Sciatic nerve (tissue), 2 donors: Measurements from ENCODE around the gene CCSER2. TPM values are rescaled to one million over a fixed set of nuclear protein-coding genes. Genes with fewer than 3 reads are reported as not detected.
"Not testable (repeated sequence)": the region's sequence is repeated elsewhere in the genome, so short reads cannot be mapped to it uniquely, and the experiment has no call there.

Source experiments
- ATAC-seq: fragments of 200-7000 bp; cut with Tn5 transposase; one replicate; pipeline ENCODE4 v1.9.1; 2020; ENCODE audit warnings: mild to moderate bottlenecking, moderate library complexity
- DNase-seq: peaks from one replicate; pipeline ENCODE4 v3.0.0-alpha.2; 2020; ENCODE audit warnings: low spot score
- intact Hi-C: fragments of 100-400 bp; cut with DNase I; formaldehyde crosslinking; loops from one replicate; pipeline ENCODE4 v1.14.2; 2022
- total RNA-seq: library from RNA; stranded (reverse); fragmentation: NEBNext Ultra II Directional; extraction: Animal tissue kit (Norgen Biotek cat#: 25700); gene quantifications from one replicate; pipeline ENCODE4 v1.2.1, GENCODE V29; 2021
- donor health status: DM: no; HTN: no; CAD: no.
- donor health status: DM: no; HTN: no; CAD: no.

CCSER2 gene
- total RNA-seq, 1 donor from 2014 or later: 136 TPM

- ATAC-seq: no peak
- intact Hi-C loops: no loop called here
- DNase-seq: no peak
These were observed 17.9 kb upstream of the CCSER2 start for GRCh38 chr10:84310470-84310869.

DNA sequence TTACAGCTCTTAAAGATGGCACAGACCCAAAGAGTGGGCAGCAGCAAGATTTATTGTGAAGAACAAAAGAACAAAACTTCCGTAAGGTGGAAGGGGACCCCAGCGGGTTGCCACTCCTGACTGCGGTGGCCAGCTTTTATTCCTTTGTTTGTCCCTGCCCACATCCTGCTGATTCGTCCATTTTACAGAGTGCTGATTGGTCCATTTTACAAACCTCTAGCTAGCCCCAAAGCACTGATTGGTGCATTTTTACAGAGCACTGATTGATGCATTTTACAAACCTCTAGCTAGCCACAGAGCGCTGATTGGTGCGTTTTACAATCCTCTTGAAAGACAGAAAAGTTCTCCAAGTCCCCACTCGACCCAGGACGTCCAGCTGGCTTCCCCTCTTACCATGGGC is 16.8 kb upstream of the CCSER2 start:
- ATAC-seq: no peak
- no peak for DNase-seq

GRCh38 chr10:84312816-84313215 is 15.6 kb upstream of the CCSER2 start:
- no peak for DNase-seq
- intact Hi-C loops: no loop called here
- no peak for ATAC-seq

More for the DNA sequence above, 16.8 kb upstream of the CCSER2 start:
- intact Hi-C loops: no loop called here

- DNase-seq: no peak
- no peak for ATAC-seq
- intact Hi-C loops: no loop called here
These were observed 14.1 kb upstream of the CCSER2 start for GRCh38 chr10:84314275-84314674.

- no peak for ATAC-seq
These were observed 11.2 kb upstream of the CCSER2 start for GRCh38 chr10:84317174-84317573.

GRCh38 chr10:84321902-84322301 is 6.5 kb upstream of the CCSER2 start:
- intact Hi-C loops: no loop called here
- DNase-seq (no peak), ATAC-seq (no peak)

More at GRCh38 chr10:84317174-84317573, 11.2 kb upstream of the CCSER2 start:
- no peak for DNase-seq
- intact Hi-C loops: no loop called here

DNA sequence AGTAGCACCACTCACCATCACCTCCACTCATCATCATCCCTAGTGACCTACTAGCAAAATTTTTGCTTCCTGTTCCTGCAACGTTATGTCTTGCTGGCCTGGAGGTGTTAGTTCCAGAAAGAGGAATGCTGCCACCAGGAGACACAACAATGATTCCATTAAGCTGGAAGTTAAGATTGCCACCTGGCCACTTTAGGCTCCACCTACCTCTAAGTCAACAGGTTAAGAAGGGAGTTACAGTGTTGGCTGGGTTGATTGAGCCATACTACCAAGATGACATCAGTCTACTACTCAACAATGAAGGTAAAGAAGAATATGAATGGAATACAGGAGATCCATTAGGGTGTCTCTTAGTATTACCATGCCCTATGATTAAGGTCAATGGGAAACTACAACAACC is 4.8 kb upstream of the CCSER2 start:
- intact Hi-C loops, DNase-seq, ATAC-seq: not testable (repeated sequence)

DNA sequence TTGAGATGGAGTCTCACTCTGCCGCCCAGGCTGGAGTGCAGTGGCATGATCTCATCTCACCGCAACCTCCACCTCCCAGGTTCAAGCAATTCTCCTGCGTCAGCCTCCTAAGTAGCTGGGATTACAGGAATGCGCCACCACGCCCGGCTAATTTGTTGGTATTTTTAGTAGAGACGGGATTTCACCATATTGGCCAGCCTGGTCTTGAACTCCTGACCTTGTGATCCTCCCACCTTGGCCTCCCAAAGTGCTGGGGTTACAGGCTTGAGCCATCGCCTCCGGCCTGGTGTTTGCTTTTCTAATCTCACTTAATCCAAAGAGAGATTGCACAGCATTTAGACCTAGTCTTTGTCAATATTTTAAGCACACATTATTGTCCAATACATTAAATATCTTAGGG is 1.4 kb upstream of the CCSER2 start:
- DNase-seq, intact Hi-C loops, ATAC-seq: not testable (repeated sequence)

GRCh38 chr10:84329196-84329611 is 815 bp downstream of the CCSER2 start:
- intact Hi-C loops: no loop called here
- ATAC-seq: no peak

DNA sequence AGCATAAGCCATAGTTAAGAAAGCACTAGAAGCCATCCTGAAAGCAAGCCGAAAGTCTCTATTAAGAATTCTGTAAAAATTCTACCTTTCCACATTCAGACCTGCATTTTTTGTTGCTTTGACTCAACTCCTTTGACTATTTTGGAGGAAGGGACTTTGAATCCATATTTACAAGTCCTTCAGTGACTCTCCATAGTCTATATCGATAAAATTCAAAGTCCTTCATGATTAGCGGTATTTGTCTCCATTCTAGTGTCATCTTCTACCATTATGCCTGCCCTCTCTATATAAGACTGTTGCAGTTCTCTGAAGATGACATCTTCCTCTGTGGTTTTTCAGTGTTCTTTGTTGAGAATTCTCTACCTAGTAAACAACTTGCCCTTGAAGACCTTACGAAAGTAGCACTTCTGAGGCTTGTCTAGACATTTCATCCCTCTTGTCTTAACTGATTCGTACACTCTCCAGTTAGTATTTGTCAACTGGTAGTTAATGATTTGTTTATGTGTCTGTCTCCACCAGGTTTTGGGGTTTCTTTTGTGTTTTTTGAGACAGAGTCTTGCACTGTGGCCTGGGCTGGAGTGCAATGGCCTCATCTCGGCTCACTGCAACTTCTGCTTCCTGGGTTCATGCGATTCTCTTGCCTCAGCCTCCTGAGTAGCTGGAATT is 1.7 kb downstream of the CCSER2 start:
- intact Hi-C loops: no loop called here
- DNase-seq: no peak
- ATAC-seq: no peak

More at GRCh38 chr10:84329196-84329611, 815 bp downstream of the CCSER2 start:
- DNase-seq: no peak

- DNase-seq (no peak), ATAC-seq (no peak)
- intact Hi-C loops: no loop called here
These were observed 2.7 kb downstream of the CCSER2 start for GRCh38 chr10:84331091-84331490.

DNA sequence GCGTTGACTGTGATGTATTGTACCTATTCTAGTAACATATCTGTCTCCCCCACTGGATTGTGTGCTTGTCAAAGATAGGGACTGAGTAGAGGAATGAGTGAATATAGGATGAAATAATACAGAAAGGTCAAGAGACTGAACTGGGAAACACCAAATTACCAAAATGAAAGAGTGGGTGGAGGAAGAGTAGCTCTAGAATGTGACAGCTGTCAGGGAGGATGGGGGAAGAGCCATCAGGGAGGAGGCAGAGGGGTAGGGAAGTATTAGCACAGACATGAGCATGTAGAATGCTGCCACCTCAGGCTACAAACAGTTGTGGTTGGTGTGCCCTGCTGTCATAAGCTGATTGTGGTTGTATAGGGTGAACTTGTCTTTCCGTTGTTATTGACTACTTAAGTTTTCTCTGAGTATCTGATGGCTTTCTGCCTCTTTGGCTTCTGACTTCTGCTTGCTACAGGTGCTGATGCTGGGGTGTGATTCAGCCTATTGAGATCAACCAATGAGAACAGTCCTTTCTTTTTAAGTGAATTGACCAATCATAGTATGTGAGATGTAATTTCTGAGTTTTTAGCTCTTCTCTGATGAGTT is 5.6 kb downstream of the CCSER2 start:
- ATAC-seq (no peak), DNase-seq (no peak)
- intact Hi-C loops: no loop called here

GRCh38 chr10:84334811-84335210 is 6.4 kb downstream of the CCSER2 start:
- ATAC-seq: no peak
- no peak for DNase-seq
- intact Hi-C loops: no loop called here

- intact Hi-C loops: no loop called here
- DNase-seq (no peak), ATAC-seq (no peak)
These were observed 7.1 kb downstream of the CCSER2 start for GRCh38 chr10:84335516-84335915.

DNA sequence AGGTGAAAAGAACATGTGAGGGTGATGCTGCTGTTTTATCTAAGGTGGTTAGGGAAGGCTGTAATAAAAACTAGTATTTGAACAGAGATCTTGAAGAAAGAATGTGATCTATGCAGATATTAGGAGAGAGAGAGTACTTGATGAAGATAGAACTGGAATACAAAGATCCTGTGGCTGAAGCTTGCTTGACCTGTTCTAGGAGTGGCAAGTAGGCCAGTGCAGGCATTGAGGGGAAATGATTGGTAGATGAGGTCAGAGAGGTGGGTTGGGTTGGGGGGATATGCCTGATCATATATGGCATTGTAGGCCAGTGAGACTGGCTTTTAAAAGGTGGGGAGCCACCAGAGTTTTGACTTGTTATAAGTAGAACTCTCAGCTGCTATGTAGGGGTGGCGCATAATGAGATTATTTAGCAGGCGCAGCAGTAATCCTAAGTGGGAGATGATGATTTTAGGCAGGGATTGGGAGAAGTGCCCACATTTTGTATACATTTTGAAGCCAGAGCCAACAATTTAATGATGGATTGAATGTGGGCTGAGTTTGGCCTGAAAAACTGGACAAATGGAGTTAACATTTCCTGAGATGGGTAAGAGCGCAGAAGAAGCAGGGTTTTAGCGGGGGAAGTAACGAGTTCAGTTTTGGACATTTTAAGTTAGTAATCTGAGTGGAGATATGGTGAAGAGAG is 8.2 kb downstream of the CCSER2 start:
- intact Hi-C loops: no loop called here
- ATAC-seq (no peak), DNase-seq (no peak)

- ATAC-seq: peak; percentile 57
- intact Hi-C loops: no loop called here
- no peak for DNase-seq
These were observed 8.8 kb downstream of the CCSER2 start for GRCh38 chr10:84337199-84337598.

DNA sequence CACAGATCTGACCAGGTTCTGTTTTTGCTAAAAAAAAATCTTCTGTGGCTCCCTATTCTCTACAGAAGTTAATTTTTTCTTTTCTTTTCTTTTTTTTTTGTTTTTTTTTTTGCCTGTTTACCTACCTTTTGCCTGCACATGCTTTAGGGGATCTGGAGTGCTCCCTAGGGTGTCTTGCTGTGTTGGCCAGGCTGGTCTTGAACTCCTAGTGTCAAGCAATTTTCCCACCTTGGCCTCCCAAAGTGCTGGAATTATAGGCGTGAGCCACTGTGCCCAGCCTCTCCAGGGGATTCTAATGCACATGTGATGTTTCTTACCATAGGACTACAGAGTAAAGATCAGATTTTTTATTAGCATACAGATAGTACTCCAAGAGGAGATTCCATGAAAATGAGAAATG is 10.6 kb downstream of the CCSER2 start:
- no peak for ATAC-seq
- intact Hi-C loops: no loop called here

DNA sequence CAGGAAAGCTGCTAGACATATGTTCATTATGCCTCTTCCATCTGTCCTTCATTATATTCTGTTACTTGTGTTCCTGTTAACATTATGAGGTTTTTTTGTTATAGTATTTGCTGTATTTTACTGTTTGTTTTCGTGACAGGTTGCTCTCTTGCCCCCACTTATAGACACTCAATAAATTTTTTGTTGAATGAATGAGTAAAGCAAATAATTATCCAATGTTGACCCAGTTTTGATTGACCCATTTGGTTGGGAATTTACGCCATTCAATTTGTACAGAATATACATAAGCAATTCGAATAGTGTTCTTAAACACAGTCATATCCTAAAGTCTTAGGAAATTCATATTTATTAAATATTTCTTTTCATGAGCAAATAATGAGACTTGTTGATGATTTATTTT is 11.8 kb downstream of the CCSER2 start:
- ATAC-seq (no peak), DNase-seq (no peak)
- intact Hi-C loops: no loop called here

More for the DNA sequence above, 10.6 kb downstream of the CCSER2 start:
- no peak for DNase-seq

DNA sequence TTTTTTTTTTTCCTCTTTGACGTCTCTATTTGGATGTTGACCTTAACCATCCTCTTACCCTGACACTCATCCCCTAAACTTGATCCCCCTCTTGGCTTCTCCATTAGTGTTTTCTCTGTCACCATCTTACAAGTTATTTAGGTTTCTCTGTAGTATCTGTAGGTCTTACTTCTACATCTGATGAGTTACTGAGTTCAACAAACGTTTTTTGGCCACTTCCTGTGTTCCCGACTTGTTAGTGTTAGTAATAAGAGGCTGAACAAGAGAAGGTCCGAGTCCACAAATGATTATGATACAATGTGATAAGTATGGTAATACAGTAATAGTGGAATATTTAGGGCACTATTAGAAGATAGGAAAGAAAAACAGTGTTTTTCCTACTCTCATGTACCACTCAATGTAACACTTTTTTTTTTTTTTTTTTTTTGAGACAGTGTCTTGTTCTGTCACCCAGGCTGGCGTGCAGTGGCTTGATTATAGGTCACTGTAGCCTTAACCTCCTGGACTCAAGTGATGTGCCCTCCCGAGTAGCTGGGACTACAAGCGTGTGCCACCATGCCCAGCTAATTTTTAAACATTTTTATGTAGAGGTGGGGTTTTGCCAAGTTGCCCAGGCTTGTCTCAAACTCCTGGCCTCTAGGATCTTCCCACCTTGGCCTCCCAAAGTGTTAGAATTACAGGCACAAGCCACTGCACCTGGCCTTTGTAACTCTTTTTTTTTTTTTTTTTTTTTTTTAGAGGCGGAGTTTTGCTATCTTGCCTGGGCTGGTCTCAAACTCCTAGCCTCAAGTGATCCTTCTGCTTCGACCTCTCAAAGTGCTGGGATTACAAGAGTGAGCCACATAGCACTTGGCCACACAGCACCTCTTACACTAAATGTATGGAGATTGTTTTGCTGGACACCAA is 12.5 kb downstream of the CCSER2 start:
- intact Hi-C loops: no loop called here
- no peak for ATAC-seq
- DNase-seq: no peak
